Activated CD4-positive, CD25-positive, alpha-beta regulatory T cell treated with anti-CD3 and anti-CD28 coated beads, Interleukin-2, amount 50 U/mL, for 72 hours (primary cell): ENCODE measurements around the gene SYNJ1.
A peak's percentile ranks its signal among the peaks of the same experiment; 100 is the strongest.
"Not testable (repeated sequence)": the region's sequence is repeated elsewhere in the genome, so short reads cannot be mapped to it uniquely, and the experiment has no call there.

ENCODE experiments used
- DNase-seq: peaks from one replicate; pipeline ENCODE4 v3.0.0; 2021

The SYNJ1 gene

GRCh38 chr21:32727687-32728455, at the start of gene SYNJ1:
TSS of gene SYNJ1 (minus strand) at chr21:32728013. CDS start at chr21:32726895, 1,118 bp downstream.
- DNase-seq: peak; percentile 97

GRCh38 chr21:32777269-32777668, 49.5 kb upstream of the SYNJ1 start:
- DNase-seq: no peak

GRCh38 chr21:32776743-32777142, 48.9 kb upstream of the SYNJ1 start:
- no peak for DNase-seq

GRCh38 chr21:32773048-32773344, 45.2 kb upstream of the SYNJ1 start:
- DNase-seq: not testable (repeated sequence)

- DNase-seq: peak; percentile 47
Observed at GRCh38 chr21:32772281-32773047, 44.7 kb upstream of the SYNJ1 start.

- peak; percentile 68 for DNase-seq
Observed at GRCh38 chr21:32770871-32771523, 43.2 kb upstream of the SYNJ1 start.

GRCh38 chr21:32768530-32768929, 40.7 kb upstream of the SYNJ1 start:
- DNase-seq: no peak

- DNase-seq: no peak
Observed at GRCh38 chr21:32765058-32765457, 37.2 kb upstream of the SYNJ1 start.

- no peak for DNase-seq
Observed at GRCh38 chr21:32764186-32764585, 36.4 kb upstream of the SYNJ1 start.

- DNase-seq: no peak
Observed at GRCh38 chr21:32757804-32758203, 30.0 kb upstream of the SYNJ1 start.

GRCh38 chr21:32756096-32756495, 28.3 kb upstream of the SYNJ1 start:
- DNase-seq: no peak

- DNase-seq: no peak
Observed at GRCh38 chr21:32753818-32754585, 26.2 kb upstream of the SYNJ1 start.

GRCh38 chr21:32750405-32750804, 22.6 kb upstream of the SYNJ1 start:
- no peak for DNase-seq

GRCh38 chr21:32749662-32750061, 21.8 kb upstream of the SYNJ1 start:
- no peak for DNase-seq

GRCh38 chr21:32748529-32748928, 20.7 kb upstream of the SYNJ1 start:
- DNase-seq: no peak

GRCh38 chr21:32747396-32747795, 19.6 kb upstream of the SYNJ1 start:
- no peak for DNase-seq

GRCh38 chr21:32746711-32747110, 18.9 kb upstream of the SYNJ1 start:
- DNase-seq: not testable (repeated sequence)

- DNase-seq: no peak
Observed at GRCh38 chr21:32742396-32742795, 14.6 kb upstream of the SYNJ1 start.

GRCh38 chr21:32741336-32741735, 13.5 kb upstream of the SYNJ1 start:
- DNase-seq: no peak

- DNase-seq: no peak
Observed at GRCh38 chr21:32739946-32740345, 12.1 kb upstream of the SYNJ1 start.

- DNase-seq: not testable (repeated sequence)
Observed at GRCh38 chr21:32736083-32736482, 8.3 kb upstream of the SYNJ1 start.

- no peak for DNase-seq
Observed at GRCh38 chr21:32735524-32735923, 7.7 kb upstream of the SYNJ1 start.

GRCh38 chr21:32733990-32734613, 6.3 kb upstream of the SYNJ1 start:
- DNase-seq: no peak
